WTC11 (cell line): ENCODE data around the gene IL27RA.
A peak's percentile ranks its signal among the peaks of the same experiment; 100 is the strongest.

Source experiments
- ARID4B ChIP-seq: sonication (generic); formaldehyde crosslinking; IDR thresholded peaks from 2 replicates; pipeline ENCODE4 v1.8.0; 2023; ENCODE audit warnings: missing genetic modification reagents, mild to moderate bottlenecking, borderline replicate concordance
- CTCF ChIP-seq: fragments of 200-600 bp; IDR thresholded peaks from 2 replicates; pipeline ENCODE4 v1.8.0; 2022; ENCODE audit warnings: antibody characterized with exemption
- ELF4 ChIP-seq: sonication (generic); formaldehyde crosslinking; IDR thresholded peaks from 2 replicates; pipeline ENCODE4 v1.8.1; 2022; ENCODE audit warnings: low read depth, mild to moderate bottlenecking, moderate library complexity, missing genetic modification reagents
- FOXP1 ChIP-seq: sonication (generic); formaldehyde crosslinking; IDR thresholded peaks from 2 replicates; pipeline ENCODE4 v1.8.0; 2022; ENCODE audit warnings: missing genetic modification reagents, mild to moderate bottlenecking, moderate library complexity, borderline replicate concordance
- KAT7 ChIP-seq: sonication (generic); formaldehyde crosslinking; IDR thresholded peaks from 2 replicates; pipeline ENCODE4 v1.8.1; 2023; ENCODE audit warnings: missing genetic modification reagents, mild to moderate bottlenecking, borderline replicate concordance
- MXD4 ChIP-seq: fragments of 250-450 bp; sonication (Bioruptor Pico); IDR thresholded peaks from 2 replicates; pipeline ENCODE4 v1.8.0; 2021; ENCODE audit warnings: mild to moderate bottlenecking, moderate library complexity, borderline replicate concordance
- MYBL2 ChIP-seq: sonication (generic); formaldehyde crosslinking; IDR thresholded peaks from 2 replicates; pipeline ENCODE4 v1.8.1; 2023; ENCODE audit warnings: mild to moderate bottlenecking, moderate library complexity, missing genetic modification reagents
- NFYB ChIP-seq: sonication (generic); formaldehyde crosslinking; conservative IDR thresholded peaks from 2 replicates; pipeline ENCODE4 v1.8.0; 2022; ENCODE audit warnings: low read depth, missing genetic modification reagents
- USF1 ChIP-seq: sonication (generic); formaldehyde crosslinking; IDR thresholded peaks from 2 replicates; pipeline ENCODE4 v1.8.0; 2022; ENCODE audit warnings: mild to moderate bottlenecking, missing genetic modification reagents
- ZNF396 ChIP-seq: fragments of 250-450 bp; sonication (Bioruptor Pico); IDR thresholded peaks from 2 replicates; pipeline ENCODE4 v1.8.0; 2021; ENCODE audit warnings: mild to moderate bottlenecking, moderate library complexity, borderline replicate concordance

- no peak for TF ChIP-seq MYBL2 (CRISPR knock-in tag)
- no peak for TF ChIP-seq USF1
- peak; percentile 89 for TF ChIP-seq CTCF
- TF ChIP-seq NFYB (CRISPR knock-in tag) = no peak
- TF ChIP-seq FOXP1 = no peak
- no peak for TF ChIP-seq KAT7
- no peak for TF ChIP-seq ARID4B
- no peak for TF ChIP-seq MXD4 (CRISPR knock-in tag)
- no peak for TF ChIP-seq ELF4
- TF ChIP-seq ZNF396 (CRISPR knock-in tag) = no peak
These were observed 17.0 kb downstream of the IL27RA start for GRCh38 chr19:14048443-14049153.
